Measurements from ENCODE around the gene TMEM259.

Gene TMEM259

GRCh38 chr19:1015061-1015781 lies 5.7 kb downstream of the TMEM259 start:
- no peak for DNase-seq

GRCh38 chr19:1014161-1015060 lies 6.5 kb downstream of the TMEM259 start:
- DNase-seq = no peak

GRCh38 chr19:1013218-1013617 lies 7.7 kb downstream of the TMEM259 start:
- DNase-seq = no peak

GRCh38 chr19:1012334-1012733 lies 8.6 kb downstream of the TMEM259 start:
- no peak for DNase-seq

GRCh38 chr19:1011831-1012333 lies 9.0 kb downstream of the TMEM259 start:
- no peak for DNase-seq

GRCh38 chr19:1010586-1011510 lies 10.1 kb downstream of the TMEM259 start:
- DNase-seq = no peak

GRCh38 chr19:1009981-1010538 lies 10.9 kb downstream of the TMEM259 start:
- DNase-seq = no peak

GRCh38 chr19:1009041-1009980 lies 11.6 kb downstream of the TMEM259 start:
- no peak for DNase-seq

GRCh38 chr19:1008268-1009040 lies 12.5 kb downstream of the TMEM259 start:
- DNase-seq = no peak

GRCh38 chr19:1007399-1008251 lies 13.3 kb downstream of the TMEM259 start:
- DNase-seq = no peak

GRCh38 chr19:1006711-1007398 lies 14.1 kb downstream of the TMEM259 start:
- DNase-seq = no peak

GRCh38 chr19:1004803-1005664 lies 15.9 kb downstream of the TMEM259 start:
- no peak for DNase-seq

- no peak for DNase-seq
These were observed 16.6 kb downstream of the TMEM259 start for GRCh38 chr19:1004204-1004802.

- no peak for DNase-seq
These were observed 17.6 kb downstream of the TMEM259 start for GRCh38 chr19:1003283-1003682.

- no peak for DNase-seq
These were observed 18.3 kb downstream of the TMEM259 start for GRCh38 chr19:1002600-1002999.

GRCh38 chr19:1001538-1002166 lies 19.3 kb downstream of the TMEM259 start:
- peak; percentile 39 to 56 (median 48) for DNase-seq
